Breast epithelium (tissue), 4 donors: ENCODE results near the gene MYBPHL. TPM values are rescaled to one million over a fixed set of nuclear protein-coding genes. Genes with fewer than 3 reads are reported as not detected.

ENCODE experiments used
- DNase-seq, 2 donors: peaks; one replicate each; pipeline ENCODE4 v3.0.0-alpha.2; 2019; ENCODE audit warnings: low spot score in 2 of 2
- H3K27ac ChIP-seq, 2 donors: fragments of 200-600 bp; sonication (generic) in 1 of 2; one replicate each; pipeline ENCODE4 v1.5.1; 2016 to 2019; ENCODE audit warnings: mild to moderate bottlenecking in 1 of 2
- H3K27me3 ChIP-seq, 2 donors: fragments of 200-600 bp; sonication (generic) in 1 of 2; one replicate each; pipeline versions ENCODE4 v1.5.1 to v1.6.0; 2017 to 2019; ENCODE audit warnings: control low read depth in 1 of 2, mild to moderate bottlenecking in 1 of 2
- H3K36me3 ChIP-seq: fragments of 200-600 bp; one replicate; pipeline ENCODE4 v1.5.1; 2019
- H3K4me1 ChIP-seq, 2 donors: fragments of 200-600 bp; sonication (generic); one replicate each; pipeline ENCODE4 v1.5.1; 2016 to 2019; ENCODE audit warnings: control low read depth in 1 of 2
- H3K4me3 ChIP-seq, 3 donors: fragments of 200-600 bp; sonication (generic); 1 replicate in 2 of 3; 2 replicates in 1 of 3; pipeline ENCODE4 v1.5.1; 2016 to 2019; ENCODE audit warnings: mild to moderate bottlenecking in 3 of 3, moderate library complexity in 2 of 3
- H3K9me3 ChIP-seq, 2 donors: fragments of 200-600 bp; sonication (generic) in 1 of 2; one replicate each; pipeline ENCODE4 v1.5.1; 2016 to 2019; ENCODE audit warnings: control low read depth in 1 of 2
- CTCF ChIP-seq, 3 donors: fragments of 450-650 bp; IDR thresholded peaks; one replicate each; pipeline ENCODE4 v1.5.1; 2016 to 2017; ENCODE audit warnings: antibody characterized with exemption in 3 of 3, mild to moderate bottlenecking in 3 of 3, moderate library complexity in 3 of 3
- POLR2A ChIP-seq: fragments of 450-650 bp; IDR thresholded peaks from one replicate; pipeline ENCODE4 v1.6.1; 2016; ENCODE audit warnings: antibody characterized with exemption, mild to moderate bottlenecking, moderate library complexity
- POLR2AphosphoS5 ChIP-seq, 3 donors: sonication (generic); formaldehyde crosslinking; IDR thresholded peaks; one replicate each; pipeline ENCODE4 v1.6.1; 2017; ENCODE audit warnings: antibody characterized with exemption in 3 of 3
- intact Hi-C: fragments of 100-400 bp; cut with DNase I; formaldehyde crosslinking; loops from one replicate; pipeline ENCODE4 v1.15.1; 2023; ENCODE audit warnings: low total_unique reads
- total RNA-seq, 3 donors: library from RNA; depleted of rRNA; stranded (reverse); fragments of >200 nt; gene quantifications; one replicate each; pipeline ENCODE4 v1.1.0, GENCODE V29; 2016

The MYBPHL gene
- total RNA-seq, 3 donors from 2014 or later: not detected

GRCh38 chr1:109281680-109282496, 24.9 kb downstream of the MYBPHL start:
- DNase-seq: no peak

GRCh38 chr1:109280862-109281261, 25.9 kb downstream of the MYBPHL start:
- intact Hi-C loops: no loop called here
- no peak for DNase-seq
- Histone ChIP-seq H3K27ac (no peak overlapping the region), H3K4me1 (peaks cover 0 to 3% of the 10 kb centered on the region in 2 donors), H3K4me3 (no peak overlapping the region), H3K9me3 (no peaks in the 10 kb centered on the region), H3K27me3 (no peaks in the 10 kb centered on the region), H3K36me3 (no peaks in the 10 kb centered on the region)
- TF ChIP-seq POLR2A (no peak), POLR2AphosphoS5 (IDR thresholded peaks at IDR 0.05) (no peak), CTCF (IDR thresholded peaks at IDR 0.05) (no peak)

More at GRCh38 chr1:109281680-109282496, 24.9 kb downstream of the MYBPHL start:
- TF ChIP-seq POLR2A (no peak), CTCF (IDR thresholded peaks at IDR 0.05) (no peak), POLR2AphosphoS5 (IDR thresholded peaks at IDR 0.05) (no peak)
- H3K4me3 ChIP-seq: peak overlapping the region; percentile 58 to 68 (median 61)
- H3K4me1 ChIP-seq: peaks cover 0 to 3% of the 10 kb centered on the region in 2 donors
- H3K9me3 ChIP-seq: no peaks in the 10 kb centered on the region
- H3K27me3 ChIP-seq: no peaks in the 10 kb centered on the region
- intact Hi-C loops: no loop called here
- no peaks in the 10 kb centered on the region for H3K36me3 ChIP-seq
- H3K27ac ChIP-seq: peak overlapping the region; percentile 2 to 86

- H3K9me3 ChIP-seq: no peaks in the 10 kb centered on the region
- intact Hi-C loops: no loop called here
- DNase-seq: no peak
- H3K36me3 ChIP-seq: no peaks in the 10 kb centered on the region
- H3K27ac ChIP-seq: no peak overlapping the region
- H3K4me3 ChIP-seq: no peak overlapping the region
- H3K4me1 ChIP-seq: peaks cover 0 to 10% of the 10 kb centered on the region in 2 donors
- H3K27me3 ChIP-seq: no peaks in the 10 kb centered on the region
- TF ChIP-seq POLR2A: no peak
- TF ChIP-seq POLR2AphosphoS5 (IDR thresholded peaks at IDR 0.05): no peak
- no peak for TF ChIP-seq CTCF (IDR thresholded peaks at IDR 0.05)
Observed at GRCh38 chr1:109279615-109280278, 27.1 kb downstream of the MYBPHL start.

GRCh38 chr1:109277434-109278204, 29.2 kb downstream of the MYBPHL start:
- Histone ChIP-seq H3K27me3 (no peaks in the 10 kb centered on the region), H3K36me3 (no peaks in the 10 kb centered on the region), H3K4me1 (peaks cover 0 to 22% of the 10 kb centered on the region in 2 donors), H3K4me3 (no peak overlapping the region), H3K9me3 (no peaks in the 10 kb centered on the region), H3K27ac (peak overlapping the region; percentile 81 to 87)
- intact Hi-C loops: no loop called here
- no peak for TF ChIP-seq POLR2A
- no peak for TF ChIP-seq POLR2AphosphoS5 (IDR thresholded peaks at IDR 0.05)
- peak; percentile 66 to 82 (median 79) for TF ChIP-seq CTCF (IDR thresholded peaks at IDR 0.05)
- peak in 1 of 2 donors; percentile 83 for DNase-seq
